Activated CD4-positive, alpha-beta T cell treated with anti-CD3 and anti-CD28 coated beads, Interleukin-2, amount 50 U/mL, for 24 hours (primary cell): ENCODE results near the gene STRN.
"Not testable (repeated sequence)": the region's sequence is repeated elsewhere in the genome, so short reads cannot be mapped to it uniquely, and the experiment has no call there.

Experiments
- DNase-seq, 2 donors: peaks; one replicate each; pipeline ENCODE4 v3.0.0-alpha.2; 2020; ENCODE audit warnings: low read depth in 1 of 2, low spot score in 1 of 2

The STRN gene

GRCh38 chr2:36964496-36965058 lies 1.8 kb downstream of the STRN start:
- no peak for DNase-seq

- no peak for DNase-seq
Observed at GRCh38 chr2:36963734-36964133, 2.6 kb downstream of the STRN start.

DNA sequence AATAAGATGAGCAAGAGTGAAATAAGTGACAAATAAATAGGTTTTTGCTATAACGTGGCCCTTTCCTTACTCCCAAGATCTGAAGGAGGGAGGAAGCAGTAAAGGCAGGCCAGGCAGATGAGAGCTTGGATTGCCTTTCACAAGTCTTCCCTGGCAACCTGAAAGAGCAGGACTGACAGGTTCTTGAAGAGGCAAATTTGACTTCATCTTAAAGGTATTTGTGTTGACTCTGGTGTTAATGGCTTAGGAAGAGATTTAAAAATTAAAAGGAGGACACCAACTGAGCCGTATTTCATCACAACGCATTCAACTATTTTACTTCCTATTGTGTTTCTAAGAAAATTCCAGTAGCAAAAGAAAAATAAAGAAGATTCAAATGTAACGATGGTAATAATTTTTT lies 3.2 kb downstream of the STRN start:
- DNase-seq: no peak

DNA sequence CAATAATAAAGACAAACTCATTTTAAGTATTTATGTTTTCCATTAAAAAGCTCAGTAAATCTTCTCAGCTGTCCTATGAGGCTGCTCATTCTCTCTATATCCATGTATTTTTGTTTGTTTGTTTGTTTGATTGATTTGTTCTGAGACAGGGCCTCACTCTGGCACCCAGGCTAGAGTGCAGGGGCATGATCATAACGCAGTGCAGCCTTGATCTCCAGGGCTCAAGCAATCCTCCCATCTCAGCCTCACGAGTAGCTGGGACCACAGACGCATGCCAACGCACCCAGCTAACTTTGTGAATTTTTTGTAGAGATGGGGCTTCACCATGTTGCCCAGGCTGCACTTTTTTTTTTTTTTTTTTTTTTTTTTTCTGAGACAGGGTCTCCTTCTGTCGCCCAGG lies 5.6 kb downstream of the STRN start:
- DNase-seq: no peak

GRCh38 chr2:36960005-36960675 lies 6.2 kb downstream of the STRN start:
- DNase-seq: no peak

DNA sequence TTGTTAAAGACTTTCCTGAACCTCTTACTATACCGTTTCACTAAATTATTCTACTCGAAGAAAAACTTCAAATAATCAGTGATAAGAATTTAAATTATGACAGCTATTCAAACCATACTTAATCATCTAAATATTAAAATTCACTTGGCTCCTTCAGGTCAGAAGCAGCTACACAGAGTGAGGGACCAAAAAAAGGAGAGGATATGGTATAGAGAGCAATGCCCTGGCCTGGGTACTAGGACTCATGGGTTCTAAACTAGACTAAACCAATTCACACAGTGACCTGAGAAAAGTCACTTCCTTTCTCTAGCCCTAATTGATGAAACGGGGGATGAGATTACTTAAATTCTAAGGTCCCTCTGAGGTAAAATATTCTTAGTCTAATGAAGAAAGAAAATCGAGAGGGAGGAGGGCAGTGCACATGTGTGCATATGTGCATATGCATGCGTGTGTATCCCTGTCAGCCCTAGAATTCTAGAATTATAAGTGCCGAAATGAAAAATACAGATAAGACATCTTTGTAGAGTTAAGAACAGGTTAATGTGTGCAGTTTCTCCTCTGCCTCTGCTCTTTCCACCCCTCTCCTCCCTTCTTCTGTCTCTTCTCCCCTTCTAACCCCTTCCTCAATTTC lies 11.2 kb downstream of the STRN start:
- no peak for DNase-seq

DNA sequence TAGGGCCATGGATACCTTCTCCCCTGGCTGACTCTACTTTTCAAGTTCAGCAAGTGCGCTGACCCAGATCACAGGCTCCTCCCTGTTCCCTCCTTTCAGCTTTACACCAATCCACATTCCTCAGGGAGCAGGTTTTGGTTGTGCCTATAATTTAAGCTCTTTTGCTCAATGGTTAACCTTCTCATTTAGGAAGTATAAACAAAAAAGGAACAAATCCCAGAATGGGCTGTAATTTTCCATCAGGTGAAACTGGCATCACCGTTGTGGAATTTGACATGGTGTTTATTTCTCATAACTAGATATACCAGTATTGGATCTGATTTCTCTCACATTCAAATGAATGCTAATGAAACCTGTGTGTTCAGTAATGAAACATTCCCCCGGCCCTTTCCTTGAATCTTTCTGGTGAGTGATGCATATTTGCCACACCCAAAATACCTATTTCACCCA lies 13.6 kb downstream of the STRN start:
- no peak for DNase-seq

- no peak for DNase-seq
Observed at GRCh38 chr2:36951574-36951973, 14.8 kb downstream of the STRN start.

- no peak for DNase-seq
Observed at GRCh38 chr2:36951027-36951518, 15.3 kb downstream of the STRN start.

DNA sequence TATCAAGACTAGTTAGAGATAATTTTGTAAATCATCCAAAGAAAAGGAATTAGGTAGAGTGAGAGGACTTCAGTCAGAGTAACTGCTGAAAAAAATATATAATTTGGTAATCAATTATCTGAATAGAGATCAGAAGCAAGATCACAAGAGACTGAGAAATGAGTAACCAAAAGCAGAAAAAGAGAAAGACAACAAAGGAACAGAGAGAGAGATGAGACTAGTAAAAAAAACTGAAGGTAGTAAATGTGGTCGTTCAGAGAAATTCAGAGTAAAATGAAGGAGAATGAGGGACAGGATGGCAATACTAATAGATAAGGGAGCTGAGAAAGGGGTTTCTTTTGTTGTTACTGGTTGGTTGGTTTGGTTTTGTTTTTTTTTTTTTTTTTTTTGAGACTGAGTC lies 16.5 kb downstream of the STRN start:
- no peak for DNase-seq

- not testable (repeated sequence) for DNase-seq
Observed at GRCh38 chr2:36945240-36945639, 21.1 kb downstream of the STRN start.

DNA sequence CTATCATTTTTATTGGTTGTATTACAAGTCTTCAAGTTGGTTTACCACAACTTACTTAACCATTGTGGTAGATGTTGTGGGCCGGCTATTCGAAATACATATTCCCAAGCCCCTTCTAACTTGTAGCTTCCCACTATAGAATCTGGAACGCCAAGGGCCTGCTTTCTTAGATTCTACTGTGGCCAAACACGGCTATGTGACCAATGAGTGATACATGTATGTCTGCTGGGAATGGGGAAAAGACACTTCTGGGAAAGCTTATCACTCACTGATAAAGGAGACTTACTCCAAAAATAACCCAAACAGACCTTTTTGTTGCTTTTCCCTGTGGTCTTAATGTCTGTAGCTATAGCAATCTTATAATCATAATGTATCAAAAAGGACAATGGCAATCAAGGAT lies 24.5 kb downstream of the STRN start:
- DNase-seq: no peak

DNA sequence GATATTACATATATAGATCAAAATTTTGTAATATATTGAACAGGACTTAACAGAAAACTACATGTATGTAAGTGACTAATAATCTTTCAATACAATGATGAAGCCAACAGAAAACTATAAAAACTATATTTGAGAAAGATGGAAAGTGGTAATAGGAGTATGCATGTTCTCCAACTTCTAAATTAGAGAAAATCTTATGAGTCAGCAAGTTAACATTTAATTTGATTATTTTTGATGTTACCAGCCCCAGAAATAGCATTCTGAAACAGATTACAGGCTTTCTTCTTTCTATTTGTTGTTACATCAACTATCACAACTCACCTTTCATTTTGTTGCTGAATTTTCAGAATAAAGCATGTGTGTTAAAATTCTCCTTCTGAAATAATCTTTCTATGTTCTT lies 29.8 kb downstream of the STRN start:
- not testable (repeated sequence) for DNase-seq

GRCh38 chr2:36931688-36932087 lies 34.6 kb downstream of the STRN start:
- DNase-seq: not testable (repeated sequence)

- DNase-seq: not testable (repeated sequence)
Observed at GRCh38 chr2:36930787-36931410, 35.4 kb downstream of the STRN start.

- DNase-seq: not testable (repeated sequence)
Observed at GRCh38 chr2:36926175-36927132, 39.9 kb downstream of the STRN start.

GRCh38 chr2:36922629-36923028 lies 43.7 kb downstream of the STRN start:
- DNase-seq: not testable (repeated sequence)

GRCh38 chr2:36921984-36922383 lies 44.4 kb downstream of the STRN start:
- no peak for DNase-seq

GRCh38 chr2:36919041-36919837 lies 47.1 kb downstream of the STRN start:
- no peak for DNase-seq

DNA sequence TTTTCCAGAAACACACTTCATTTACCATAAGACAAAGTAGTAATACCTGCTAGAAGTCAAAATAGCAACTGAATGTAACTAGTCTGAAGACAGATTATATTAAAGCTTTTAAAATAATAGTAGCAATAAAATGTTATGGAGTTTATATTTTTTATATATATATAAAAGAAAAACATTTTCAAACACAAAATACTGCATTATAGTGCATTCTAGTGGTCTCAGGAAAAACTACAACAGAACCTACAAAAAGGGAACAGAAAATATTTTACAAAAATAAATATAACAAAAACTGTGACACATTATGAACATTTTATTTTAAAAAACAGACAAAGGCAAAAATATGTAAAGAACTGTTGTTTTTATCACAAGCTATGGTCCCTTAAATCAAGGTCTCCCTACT lies 48.0 kb downstream of the STRN start:
- DNase-seq: no peak
